Stimulated activated CD4-positive, alpha-beta T cell treated with anti-CD3 and anti-CD28 coated beads, Interleukin-12 subunit alpha, Interleukin-12 subunit beta, amount 100 ng/mL, for 24 hours (primary cell): ENCODE data around the gene CRYBG1.

Experiments used
- DNase-seq, 2 experiments: peaks; one replicate each; pipeline ENCODE4 v3.0.0-alpha.2; 2020; ENCODE audit warnings: low read depth in 2 of 2

Gene CRYBG1

DNA sequence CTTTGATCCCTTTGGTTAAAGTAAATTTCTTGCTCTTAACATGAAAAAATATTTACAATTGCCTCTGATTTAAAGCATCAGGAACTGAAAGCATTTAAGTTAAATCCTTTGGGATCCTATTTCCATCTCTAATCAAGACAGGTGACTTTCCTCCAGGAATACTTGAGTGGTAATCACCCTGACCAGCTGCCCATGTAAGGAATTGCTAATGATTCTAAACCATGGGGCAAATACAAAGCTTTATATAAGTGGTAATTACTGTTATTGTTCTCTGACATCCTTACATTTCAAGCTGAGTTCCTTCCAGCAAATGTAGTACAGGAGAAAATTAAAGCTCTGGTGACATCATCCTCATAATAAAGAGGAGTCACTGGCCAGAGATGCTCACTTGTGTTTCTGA, 100.6 kb downstream of the CRYBG1 start:
- DNase-seq, result no peak

DNA sequence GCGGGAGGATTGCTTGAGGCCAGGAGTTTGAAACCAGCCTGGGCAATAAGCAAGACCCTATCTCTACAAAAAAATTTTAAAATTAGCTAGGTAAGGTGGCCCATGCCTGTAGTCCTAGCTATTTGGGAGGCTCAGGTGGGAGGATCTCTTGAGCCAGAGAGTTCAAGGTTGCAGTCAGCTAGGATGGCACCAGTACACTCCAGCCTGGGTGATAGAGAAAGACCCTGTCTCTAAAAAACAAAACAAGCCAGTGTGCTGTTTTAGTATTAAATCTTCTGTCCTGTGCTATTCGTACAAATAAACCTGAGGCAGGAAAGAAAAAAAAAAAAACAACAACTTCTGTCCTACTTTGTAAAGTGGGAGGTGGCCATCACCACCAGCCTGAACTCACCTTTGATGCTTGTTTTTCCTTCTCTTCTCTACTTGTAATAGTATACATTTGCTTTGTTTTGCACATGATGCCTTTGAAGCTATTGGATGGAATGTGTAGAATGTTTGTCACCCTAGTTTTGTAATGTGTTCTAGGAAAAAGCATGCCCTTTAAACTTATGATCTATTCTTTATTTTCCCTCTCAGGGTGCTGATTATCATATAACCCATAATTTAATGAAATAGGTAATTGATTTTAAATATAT, 102.5 kb downstream of the CRYBG1 start:
- DNase-seq, result no peak

DNA sequence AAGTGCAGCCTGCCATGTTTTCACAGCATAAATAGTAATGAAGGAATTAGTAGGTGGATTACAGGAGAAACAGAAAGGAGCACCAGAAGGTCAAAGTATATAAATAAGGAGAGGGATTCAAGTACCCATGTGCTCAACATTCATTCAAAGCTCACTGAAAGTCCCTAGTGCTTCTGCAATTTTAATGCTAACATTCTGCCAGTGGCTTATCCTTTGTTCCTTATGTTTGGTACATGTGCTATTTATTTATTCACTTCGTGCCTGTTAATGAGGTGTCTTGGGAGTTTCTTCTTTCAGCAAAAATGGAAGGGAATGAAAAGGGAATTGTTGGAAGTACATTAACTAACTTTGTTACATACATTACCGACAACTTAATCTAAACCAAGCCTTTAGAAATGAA, 105.7 kb downstream of the CRYBG1 start:
- no peak for DNase-seq

DNA sequence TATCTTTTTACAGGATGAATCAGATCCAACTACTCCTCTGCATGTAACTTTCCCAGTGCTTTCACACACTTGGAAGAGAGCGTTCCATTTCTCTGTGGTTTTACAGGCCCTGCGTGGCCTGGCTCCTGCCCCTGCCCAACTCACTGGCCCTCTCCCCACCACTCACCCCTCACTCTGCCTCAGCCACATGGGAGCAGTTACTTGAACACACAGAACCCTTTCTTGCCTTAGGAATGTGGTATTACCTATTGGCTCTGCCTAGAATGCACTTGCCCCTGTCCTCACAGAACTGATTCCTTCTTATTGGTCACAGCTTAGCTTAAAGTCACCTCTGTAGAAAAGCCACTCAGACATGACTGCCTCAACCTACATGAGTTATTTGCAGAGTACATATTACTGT, 108.4 kb downstream of the CRYBG1 start:
- DNase-seq, result no peak

DNA sequence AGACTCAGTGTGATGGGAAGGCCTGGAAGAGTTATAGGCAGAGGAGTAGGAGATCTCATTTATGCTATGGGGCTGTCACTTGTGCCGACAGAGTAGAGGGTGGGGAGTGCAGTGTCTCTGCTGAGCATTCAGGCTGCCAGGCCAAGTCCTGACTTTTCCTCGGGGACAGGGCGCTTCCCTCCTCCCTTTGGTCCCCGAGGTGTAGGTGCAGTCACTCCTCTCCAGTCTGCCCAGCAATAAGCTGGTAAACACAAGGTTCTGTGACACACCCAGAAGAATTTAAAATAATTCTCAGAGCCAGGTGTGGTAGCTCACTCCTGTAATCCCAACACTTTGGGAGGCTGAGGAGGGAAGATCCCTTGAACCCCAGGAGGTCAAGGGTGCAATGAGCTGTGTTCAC, 109.4 kb downstream of the CRYBG1 start:
- no peak for DNase-seq

DNA sequence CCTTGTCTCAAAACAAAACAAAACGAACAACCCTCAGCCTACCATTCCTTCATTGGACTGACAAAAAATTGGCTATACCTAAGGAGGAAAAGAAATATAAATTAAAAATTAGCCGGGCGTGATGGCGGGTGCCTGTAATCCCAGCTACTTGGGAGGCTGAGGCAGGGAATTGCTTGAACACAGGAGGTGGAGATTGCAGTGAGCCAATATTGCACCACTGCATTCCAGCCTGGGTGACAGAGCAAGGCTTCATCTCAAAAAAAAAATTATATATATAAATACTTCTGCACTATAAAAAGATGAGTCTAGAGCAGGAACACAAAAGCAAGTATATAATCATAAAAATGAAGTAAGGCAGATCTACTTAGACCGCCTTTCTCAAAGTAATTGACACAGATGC, 109.8 kb downstream of the CRYBG1 start:
- DNase-seq, result no peak

DNA sequence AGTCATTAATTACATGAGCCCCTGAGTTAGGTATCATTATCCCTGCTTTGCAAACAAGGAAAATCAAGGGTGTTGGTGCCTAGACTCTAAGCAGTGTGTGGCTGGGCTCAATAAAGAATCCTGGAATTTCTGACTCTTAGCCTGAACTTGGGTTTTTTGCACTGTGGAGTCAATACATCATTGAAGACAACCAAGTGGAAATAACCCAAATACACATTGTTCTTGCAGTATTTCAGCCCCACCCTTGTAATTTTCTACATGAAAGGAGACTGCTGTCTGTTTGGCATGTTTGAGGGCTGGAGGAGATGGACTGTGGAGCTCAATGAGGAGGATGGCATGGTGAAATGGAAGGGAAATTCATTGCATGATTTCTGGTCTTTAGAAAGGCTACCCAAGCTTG, 110.3 kb downstream of the CRYBG1 start:
- DNase-seq, result no peak

DNA sequence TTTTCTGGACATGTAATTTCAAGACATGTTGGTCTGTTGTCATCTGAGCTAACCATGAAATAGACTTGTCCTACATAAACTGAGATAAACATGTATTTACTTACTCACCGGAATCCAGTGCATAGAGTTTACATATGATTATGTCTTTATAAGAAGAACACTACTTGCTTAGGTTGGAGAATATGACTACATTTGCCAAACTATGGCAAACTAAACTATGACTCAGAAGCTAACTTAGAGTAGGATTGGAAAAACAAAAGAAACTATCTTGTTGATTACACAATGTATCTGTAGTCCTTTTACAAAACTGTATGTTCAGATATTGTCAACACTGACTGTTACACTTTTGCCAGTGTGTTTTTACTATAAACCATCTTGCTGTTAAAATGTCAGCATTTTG, 113.3 kb downstream of the CRYBG1 start:
- DNase-seq, result no peak

DNA sequence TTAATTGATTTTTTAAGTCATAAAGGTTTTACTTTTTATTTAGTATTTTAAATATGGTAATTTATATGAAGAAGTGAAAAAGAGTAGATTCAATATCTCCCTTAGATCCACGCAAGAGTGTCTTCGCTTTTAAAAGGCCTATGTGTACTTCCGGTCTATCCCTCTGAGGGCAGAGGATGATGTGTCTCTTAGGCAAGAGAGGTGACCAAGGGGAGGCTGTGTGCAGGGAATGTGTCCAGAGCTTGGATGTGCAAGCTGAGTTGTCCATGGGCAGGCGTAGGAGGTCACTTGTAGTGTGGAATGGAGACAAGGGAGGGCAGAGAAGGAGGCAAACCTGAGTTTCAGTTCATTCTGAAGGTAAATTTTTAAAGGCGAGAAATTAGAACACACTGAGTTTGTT, 113.9 kb downstream of the CRYBG1 start:
- DNase-seq, result no peak

DNA sequence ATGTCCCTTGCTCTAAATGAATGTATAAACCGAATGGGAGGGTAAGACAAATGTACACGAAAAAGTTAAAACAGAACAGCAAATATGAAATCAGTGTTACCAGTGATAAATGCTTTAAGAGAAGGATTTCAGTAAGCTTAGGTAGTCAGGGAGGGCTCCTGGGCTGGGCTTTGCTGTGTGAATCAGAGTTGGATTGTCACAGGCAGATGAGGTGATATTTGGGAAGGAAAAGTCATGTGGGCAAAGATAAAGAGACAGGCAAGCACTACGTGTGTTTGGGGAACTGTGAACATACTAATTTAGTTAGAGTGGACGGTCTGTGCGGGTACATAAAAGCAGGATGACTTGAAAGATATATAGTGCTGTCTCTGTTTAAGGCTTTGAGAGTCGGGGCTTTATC, 114.8 kb downstream of the CRYBG1 start:
- no peak for DNase-seq

DNA sequence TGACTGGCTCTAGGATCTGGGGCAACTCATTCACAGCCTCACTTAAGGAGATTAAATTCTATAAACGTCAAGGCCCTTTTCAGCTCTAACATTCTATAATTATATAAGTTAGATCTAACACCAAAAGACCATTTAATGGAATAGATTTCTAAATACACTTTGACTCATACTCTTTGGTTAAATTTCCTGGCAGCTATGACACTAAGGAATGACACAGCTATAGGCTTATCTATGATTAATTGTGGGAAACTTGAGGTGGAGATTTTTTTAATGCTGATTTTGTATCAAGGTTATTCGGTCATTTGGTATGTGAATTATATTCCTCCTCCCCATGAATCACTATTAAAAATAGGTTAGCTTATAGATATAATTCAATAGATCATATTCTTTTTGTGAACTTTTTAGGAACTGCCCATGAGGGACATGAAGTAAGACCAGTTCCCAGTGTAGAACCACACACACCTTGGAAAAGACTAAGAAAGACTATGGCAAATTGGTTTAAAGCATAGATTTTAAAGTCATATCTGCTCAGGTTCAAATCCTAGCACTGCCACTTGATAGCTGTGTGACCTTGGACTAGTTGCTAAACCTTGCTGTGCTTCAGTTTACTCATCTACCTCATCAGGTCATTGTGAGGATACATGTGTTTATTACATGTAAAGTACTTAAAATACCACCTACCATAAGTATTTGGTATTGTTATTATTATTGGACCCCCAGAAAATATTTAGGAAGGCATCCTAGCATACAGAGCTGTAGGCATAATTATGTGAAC, 116.0 kb downstream of the CRYBG1 start:
- DNase-seq, result no peak

DNA sequence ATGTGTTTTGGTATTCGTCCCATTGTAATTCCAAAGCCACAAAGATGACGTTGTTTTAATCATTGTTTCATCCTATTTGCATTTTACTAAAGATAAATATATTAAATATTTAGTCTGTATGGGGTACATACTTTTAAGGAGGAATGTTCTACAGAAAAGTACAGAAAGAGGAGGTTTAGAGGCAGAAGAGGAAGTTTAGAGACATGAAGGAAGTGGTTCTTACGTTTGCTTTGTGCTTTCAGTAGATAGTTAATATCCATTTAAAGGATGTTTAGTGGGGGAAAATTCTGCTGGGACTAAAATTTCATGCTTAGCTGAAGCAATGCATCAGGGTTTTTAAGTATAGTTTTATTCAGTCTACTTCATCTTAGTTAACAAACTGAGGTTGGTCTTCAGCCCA, 116.6 kb downstream of the CRYBG1 start:
- no peak for DNase-seq

DNA sequence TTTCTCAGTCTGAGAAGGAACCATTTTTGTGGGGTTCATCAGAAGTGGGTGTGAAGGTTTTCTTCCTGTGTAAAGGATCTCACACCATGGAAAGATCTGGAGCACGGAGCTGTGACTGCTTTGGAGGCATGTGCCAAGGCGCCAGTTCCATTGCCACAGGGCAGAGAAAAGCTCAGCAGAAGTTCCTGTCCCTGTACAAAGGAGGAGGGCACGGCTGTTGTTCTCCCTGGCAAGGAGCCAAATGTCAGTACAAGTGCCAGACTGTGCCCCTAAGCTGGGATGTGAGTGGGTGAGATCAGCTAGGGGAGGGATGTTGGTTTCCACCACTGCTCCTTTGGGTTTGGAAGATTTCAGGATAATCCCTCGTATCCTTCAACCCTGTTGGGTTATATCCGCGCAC, 117.3 kb downstream of the CRYBG1 start:
- no peak for DNase-seq

DNA sequence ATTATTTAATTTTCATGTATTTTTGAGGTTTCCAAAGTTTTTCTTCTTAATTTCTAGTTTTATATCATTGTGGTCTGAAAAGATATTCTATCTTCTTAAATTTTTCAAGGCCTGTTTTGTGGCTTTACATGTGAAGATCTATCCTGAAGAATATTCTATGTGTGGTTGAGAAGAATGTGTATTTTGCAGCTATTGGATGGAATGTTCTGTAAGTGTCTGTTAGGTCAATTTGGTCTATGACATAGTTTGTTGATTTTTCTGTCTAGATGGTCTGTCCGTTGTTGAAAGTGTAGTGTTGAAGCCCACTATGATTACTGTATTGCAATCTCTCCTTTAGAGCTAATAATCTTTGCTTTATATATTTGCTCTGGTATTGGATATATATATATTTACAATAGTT, 125.7 kb downstream of the CRYBG1 start:
- DNase-seq, result no peak

DNA sequence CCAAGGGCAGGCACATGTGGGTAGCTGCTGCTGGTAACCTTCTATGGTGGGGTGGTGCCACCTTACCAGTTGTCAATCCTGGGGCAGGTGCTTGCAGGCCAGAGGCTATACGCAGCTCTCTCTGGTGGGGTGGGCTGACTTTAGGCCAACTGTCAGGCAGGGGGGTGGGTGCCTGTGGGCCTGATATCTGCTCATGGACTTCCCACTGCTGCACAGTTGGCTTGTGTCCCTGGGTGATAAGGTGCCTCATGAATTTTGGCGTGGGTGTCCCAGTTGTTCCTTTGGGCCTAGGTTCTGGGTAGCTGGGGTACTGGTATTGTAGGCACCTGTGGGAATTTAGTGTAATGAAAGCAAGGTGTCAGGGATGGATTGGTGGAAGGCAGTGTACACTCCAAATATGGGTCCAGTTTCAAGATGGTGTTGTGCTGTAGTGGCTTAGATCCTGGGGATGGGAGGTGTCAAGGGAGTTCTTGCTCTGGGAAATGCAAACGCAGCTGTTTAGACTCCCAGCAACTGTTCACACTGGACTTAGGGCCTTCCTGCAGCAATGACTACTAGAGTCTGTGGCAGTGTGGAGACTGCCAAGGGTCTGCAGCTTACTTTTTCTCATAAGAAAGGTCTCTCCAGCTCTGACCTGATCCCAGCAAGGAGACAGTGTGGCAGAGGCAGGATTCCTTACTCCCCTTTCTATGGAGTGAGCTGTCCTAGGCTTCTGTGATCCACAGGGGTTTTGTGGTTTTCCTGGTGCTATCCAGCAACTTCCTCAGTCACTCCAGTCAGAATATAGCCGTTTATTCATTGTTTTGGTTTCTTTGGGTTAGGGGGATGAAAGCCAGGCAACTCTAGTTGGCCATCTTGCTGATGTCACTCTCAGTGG, 128.2 kb downstream of the CRYBG1 start:
- DNase-seq, result no peak

DNA sequence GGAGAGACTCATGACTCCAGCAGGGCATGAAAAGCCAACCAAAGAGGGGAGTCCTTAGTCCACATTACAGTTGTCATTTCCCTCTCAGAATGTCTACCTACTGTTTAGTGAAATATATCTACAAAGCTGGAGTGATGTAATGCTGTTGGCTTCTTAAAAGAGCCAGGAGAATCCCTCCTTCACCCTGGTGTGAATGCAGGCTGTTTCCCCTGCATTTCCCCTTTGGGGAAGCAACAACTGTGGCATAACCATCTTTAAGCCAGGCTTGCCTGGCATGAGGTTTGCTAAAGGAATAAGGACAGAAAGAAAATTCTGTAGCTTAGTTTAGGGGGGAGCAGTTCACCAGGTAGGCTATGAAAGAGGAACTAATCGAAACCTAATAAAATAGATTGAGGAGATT, 129.5 kb downstream of the CRYBG1 start:
- no peak for DNase-seq

DNA sequence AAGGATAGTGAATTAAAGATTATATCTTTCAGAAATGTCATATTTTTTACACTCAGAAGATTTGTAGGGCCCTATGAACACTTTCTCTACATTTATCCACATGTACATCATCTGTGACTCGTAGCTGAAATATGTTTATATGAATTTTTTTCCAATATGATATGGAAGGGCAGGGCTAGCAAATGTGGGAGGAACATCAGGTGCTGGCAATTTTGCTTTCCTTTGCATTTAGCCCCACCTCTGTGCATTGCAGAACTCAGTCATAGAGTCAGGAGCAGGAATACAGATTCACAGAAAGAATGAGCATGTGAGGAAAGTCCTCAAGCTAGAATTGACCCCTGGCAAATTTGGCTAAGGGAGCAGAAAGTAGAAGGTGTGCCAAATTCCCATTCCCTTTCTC, 129.9 kb downstream of the CRYBG1 start:
- no peak for DNase-seq

DNA sequence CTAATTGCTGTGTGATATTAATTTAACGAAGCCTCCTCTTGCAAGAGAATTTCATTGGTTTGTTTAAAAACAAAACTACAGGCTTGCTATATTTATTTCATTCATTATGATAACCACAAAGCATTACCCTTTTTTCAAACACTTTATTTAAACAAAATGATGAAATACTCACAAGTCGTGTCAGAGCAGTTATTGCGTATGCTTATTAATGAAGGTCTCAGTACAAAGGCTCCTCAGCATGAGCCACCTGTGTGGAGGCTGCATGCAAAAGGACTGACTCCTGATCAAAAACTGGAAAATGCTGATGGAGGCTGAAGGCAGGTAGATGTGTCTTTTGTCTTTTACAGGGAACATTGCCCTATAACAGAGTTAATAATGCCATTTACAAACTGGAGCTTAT, 130.5 kb downstream of the CRYBG1 start:
- DNase-seq, result no peak

DNA sequence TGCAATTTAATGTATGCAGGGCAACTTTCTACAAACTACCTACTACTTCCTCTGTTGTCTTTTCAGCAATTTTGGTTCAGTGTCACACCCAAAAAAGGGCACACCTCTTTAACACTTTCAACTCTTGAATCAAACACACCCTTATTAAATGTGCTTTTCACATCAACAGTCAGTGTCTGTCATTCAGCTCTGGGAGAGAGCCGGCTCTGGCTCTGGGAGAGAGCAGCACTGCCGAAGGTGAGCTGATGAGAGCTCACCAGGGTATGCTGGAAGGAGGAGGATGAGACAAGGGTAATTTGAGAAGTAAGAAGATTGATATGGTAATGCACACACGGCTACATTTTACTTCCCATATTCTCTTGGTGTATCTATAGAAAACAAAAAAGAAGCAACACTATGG, 134.5 kb downstream of the CRYBG1 start:
- no peak for DNase-seq

DNA sequence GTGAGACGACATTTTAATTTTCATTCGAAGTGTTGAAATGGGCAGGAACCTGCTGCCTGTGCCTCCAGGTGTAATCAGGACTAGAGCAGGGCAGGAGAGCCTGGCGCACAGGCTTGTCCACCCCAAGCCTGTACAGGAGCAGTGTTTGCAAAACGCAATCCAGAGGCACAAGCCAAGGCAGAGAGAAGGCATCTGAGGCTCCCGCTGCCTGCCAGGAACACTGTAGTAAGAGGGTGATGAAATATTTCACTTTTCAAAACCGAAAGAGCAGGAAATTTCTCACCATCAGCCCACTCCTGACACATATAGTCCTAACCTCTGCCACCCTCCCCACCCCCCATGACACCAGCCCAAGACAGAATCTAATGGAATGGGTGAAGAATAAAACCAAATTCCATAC, 136.3 kb downstream of the CRYBG1 start:
- no peak for DNase-seq

DNA sequence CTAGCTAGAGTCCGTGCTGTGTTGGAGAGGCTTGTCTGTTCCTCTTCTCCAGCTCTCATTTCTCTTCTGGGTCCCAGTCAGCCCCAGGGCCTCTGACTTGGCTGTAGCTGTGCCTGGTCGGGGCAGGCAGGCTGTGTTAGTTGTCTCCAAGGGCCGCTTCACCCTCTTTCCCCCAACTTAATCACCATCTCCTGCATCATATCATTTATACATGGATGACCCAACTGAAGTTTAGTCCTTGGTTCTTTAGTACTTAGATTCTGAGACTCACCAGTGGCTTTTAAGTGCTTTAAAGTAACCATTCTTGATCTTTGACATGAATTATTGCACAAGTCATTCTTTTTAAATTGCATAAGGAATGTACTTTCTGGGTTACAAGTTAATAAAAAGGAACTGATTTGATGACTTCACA, 141.4 kb downstream of the CRYBG1 start:
- DNase-seq, result no peak

DNA sequence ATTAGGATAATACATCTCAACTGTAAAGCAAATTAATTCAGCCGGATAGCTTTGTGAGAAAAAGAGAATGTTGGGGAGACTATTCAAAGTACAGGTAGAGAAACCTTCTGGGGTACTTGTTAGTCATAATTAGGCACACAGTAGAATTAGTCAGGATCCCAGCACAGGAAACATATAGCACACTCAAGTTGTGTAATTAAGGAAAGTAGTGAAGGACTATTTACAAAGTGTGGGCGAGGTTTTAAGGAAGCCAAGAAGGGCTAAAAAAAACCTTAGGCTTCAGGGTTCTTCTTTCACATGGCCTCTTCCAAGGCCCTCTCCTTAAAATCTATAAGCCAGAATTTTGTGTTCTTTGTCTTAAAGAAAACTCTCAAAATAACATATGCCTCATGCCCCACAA, 142.0 kb downstream of the CRYBG1 start:
- no peak for DNase-seq

DNA sequence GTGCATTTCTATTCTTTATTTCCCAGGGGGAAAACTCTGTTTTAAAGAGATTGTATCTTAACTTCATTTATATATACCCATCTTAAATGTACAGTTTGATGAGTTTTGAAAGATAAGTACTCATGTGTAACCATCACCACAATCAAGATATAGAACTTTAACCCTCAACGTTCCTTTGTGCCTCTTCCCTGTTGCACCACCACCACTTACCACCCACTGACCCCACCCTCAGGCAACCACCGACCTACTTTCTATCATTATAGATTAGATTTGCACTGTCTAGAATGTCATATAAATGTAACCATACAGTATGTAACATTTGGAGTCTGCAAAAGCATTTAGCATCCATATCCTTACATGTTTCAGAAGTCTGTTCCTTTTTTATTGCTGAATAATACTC, 147.8 kb downstream of the CRYBG1 start:
- DNase-seq, result no peak
